Measurements from ENCODE around the gene DLEC1. TPM values are rescaled to one million over a fixed set of nuclear protein-coding genes. Genes with fewer than 3 reads are reported as not detected.

Gene DLEC1
- total and polyA plus RNA-seq, 9 of the 15 experiments (the other 6 are each of a cell fraction or from before 2014, with no cell fraction given): 0.07 to 0.08 TPM; not detected in 7

- TF ChIP-seq ARID4B (CRISPR knock-in tag; IDR thresholded peaks at IDR 0.05) (no peak), SFPQ (IDR thresholded peaks at IDR 0.05; ENCODE audit: low read depth, low read length) (no peak), MTA2 (IDR thresholded peaks at IDR 0.05; ENCODE audit: low read depth) (peak; percentile 5; the same call in 1 of the 2 replicates), PHF21A (IDR thresholded peaks at IDR 0.05; ENCODE audit: borderline replicate concordance, low read depth) (no peak), ZNF785 (CRISPR knock-in tag; IDR thresholded peaks at IDR 0.05) (no peak), MXD1 (CRISPR knock-in tag; IDR thresholded peaks at IDR 0.05; ENCODE audit: borderline replicate concordance, poor library complexity, severe bottlenecking) (no peak), PML (IDR thresholded peaks at IDR 0.05; ENCODE audit: low read length) (peak; percentile 39; the same call in 1 of the 2 replicates), ZBTB9 (CRISPR knock-in tag; IDR thresholded peaks at IDR 0.05) (peak; percentile 18; the same call in 1 of the 2 replicates), CEBPZ (IDR thresholded peaks at IDR 0.05; ENCODE audit: borderline replicate concordance, low read depth, low read length) (no peak), ATF3 (IDR thresholded peaks at IDR 0.05) (no peak), ATF3 (CRISPR knock-in tag; conservative IDR thresholded peaks at IDR 0.05) (no peak), ZNF24 (IDR thresholded peaks at IDR 0.05) (no peak)
These were observed 125.6 kb downstream of the DLEC1 start (continued) for GRCh38 chr3:38164643-38164951.
